GM23338 (cell line): ENCODE data around the gene NPIPB2. TPM values are rescaled to one million over a fixed set of nuclear protein-coding genes. Genes with fewer than 3 reads are reported as not detected.

ENCODE experiments used
- ATAC-seq: fragments of 200-7000 bp; cut with Tn5 transposase; 3 replicates; pipeline ENCODE4 v1.9.1; 2020
- DNase-seq: peaks from one replicate; pipeline ENCODE4 v3.0.0-alpha.2; 2015; ENCODE audit warnings: low spot score
- H2AFZ ChIP-seq: fragments of 200-600 bp; sonication (generic); 2 replicates; pipeline ENCODE4 v1.8.0; 2016; ENCODE audit warnings: antibody characterized with exemption, mild to moderate bottlenecking, moderate library complexity
- H3F3A ChIP-seq: fragments of 200-600 bp; sonication (generic); replicated peaks from 2 replicates; pipeline ENCODE4 v1.8.0; 2017; ENCODE audit warnings: antibody characterized with exemption, mixed run types, low read depth
- H3K27ac ChIP-seq: fragments of 200-600 bp; sonication (generic); 2 replicates; pipeline ENCODE4 v1.6.1; 2016; ENCODE audit warnings: low read depth
- H3K27me3 ChIP-seq: fragments of 200-600 bp; sonication (generic); 2 replicates; pipeline ENCODE4 v1.8.0; 2016; ENCODE audit warnings: mild to moderate bottlenecking, mixed run types, moderate library complexity; ENCODE audit not compliant: insufficient read depth
- H3K36me3 ChIP-seq: fragments of 200-600 bp; sonication (generic); 2 replicates; pipeline ENCODE4 v1.8.0; 2016; ENCODE audit warnings: mild to moderate bottlenecking; ENCODE audit not compliant: insufficient read depth
- H3K4me1 ChIP-seq: fragments of 200-600 bp; sonication (generic); 2 replicates; pipeline ENCODE4 v1.8.0; 2016; ENCODE audit warnings: mild to moderate bottlenecking, moderate library complexity; ENCODE audit not compliant: insufficient read depth
- H3K4me2 ChIP-seq: fragments of 200-600 bp; sonication (generic); 2 replicates; pipeline ENCODE4 v1.7.1; 2017; ENCODE audit warnings: mixed run types
- H3K4me3 ChIP-seq: fragments of 200-600 bp; sonication (generic); 2 replicates; pipeline ENCODE4 v1.6.1; 2016; ENCODE audit warnings: mixed run types
- H3K79me2 ChIP-seq: fragments of 200-600 bp; sonication (generic); replicated peaks from 2 replicates; pipeline ENCODE4 v1.8.0; 2017; ENCODE audit warnings: mild to moderate bottlenecking; ENCODE audit not compliant: insufficient read depth
- H3K9me2 ChIP-seq: fragments of 200-600 bp; sonication (generic); 2 replicates; pipeline ENCODE4 v1.8.0; 2017; ENCODE audit not compliant: insufficient read depth
- H4K20me1 ChIP-seq: fragments of 200-600 bp; sonication (generic); replicated peaks from 2 replicates; pipeline ENCODE4 v1.8.0; 2017; ENCODE audit warnings: mild to moderate bottlenecking; ENCODE audit not compliant: insufficient read depth
- H3K27ac Mint-ChIP-seq: 2 replicates; pipeline ENCODE4 v1.8.0; 2020; ENCODE audit warnings: inconsistent platforms, mild to moderate bottlenecking, moderate library complexity, mixed read lengths
- H3K27me3 Mint-ChIP-seq: 3 replicates; pipeline ENCODE4 v1.8.0; 2022; ENCODE audit warnings: low read depth, mild to moderate bottlenecking, moderate library complexity, mixed read lengths, inconsistent platforms; ENCODE audit not compliant: insufficient read depth, poor library complexity
- H3K36me3 Mint-ChIP-seq: 3 replicates; pipeline ENCODE4 v1.8.0; 2021; ENCODE audit warnings: low read depth, mild to moderate bottlenecking, inconsistent platforms, moderate library complexity, mixed read lengths
- H3K4me1 Mint-ChIP-seq: 3 replicates; pipeline ENCODE4 v1.8.0; 2020; ENCODE audit warnings: mild to moderate bottlenecking, inconsistent platforms, mixed read lengths
- H3K4me3 Mint-ChIP-seq: 3 replicates; pipeline ENCODE4 v1.8.0; 2021; ENCODE audit warnings: moderate library complexity, mild to moderate bottlenecking, inconsistent platforms, mixed read lengths
- H3K9me3 Mint-ChIP-seq: 3 replicates; pipeline ENCODE4 v1.8.0; 2020; ENCODE audit warnings: moderate library complexity, mild to moderate bottlenecking, inconsistent platforms, mixed read lengths
- CREB1 ChIP-seq: fragments of 250-450 bp; sonication (Bioruptor Pico); IDR thresholded peaks from 2 replicates; pipeline ENCODE4 v1.5.0; 2020; ENCODE audit warnings: low read depth, mild to moderate bottlenecking, moderate library complexity
- CTCF ChIP-seq, 2 experiments: fragments of 200-600 bp in 1 of 2; sonication (generic) in 1 of 2; conservative IDR thresholded peaks; 2 replicates each; pipeline versions ENCODE4 v1.5.1 to v1.6.1; 2016 to 2017; ENCODE audit warnings: antibody characterized with exemption in 2 of 2, low read depth in 2 of 2, mild to moderate bottlenecking in 2 of 2, moderate library complexity in 1 of 2
- ETS1 ChIP-seq: IDR thresholded peaks from 2 replicates; pipeline ENCODE4 v1.6.1; 2016; ENCODE audit warnings: antibody characterized with exemption
- EZH2phosphoT487 ChIP-seq: fragments of 200-600 bp; sonication (generic); IDR thresholded peaks from one replicate; pipeline ENCODE4 v1.8.1; 2018; ENCODE audit warnings: antibody characterized with exemption; ENCODE audit not compliant: unreplicated experiment
- POLR2AphosphoS5 ChIP-seq: IDR thresholded peaks from 2 replicates; pipeline ENCODE4 v1.6.1; 2016; ENCODE audit warnings: antibody characterized with exemption, low read depth
- REST ChIP-seq: IDR thresholded peaks from one replicate; pipeline ENCODE4 v1.6.1; 2018; ENCODE audit warnings: antibody characterized with exemption; ENCODE audit not compliant: unreplicated experiment
- STAT1 ChIP-seq: IDR thresholded peaks from one replicate; pipeline ENCODE4 v1.6.1; 2016; ENCODE audit warnings: antibody characterized with exemption; ENCODE audit not compliant: unreplicated experiment
- ZNF331 ChIP-seq: fragments of 250-450 bp; sonication (Bioruptor Pico); IDR thresholded peaks from 2 replicates; pipeline ENCODE4 v1.5.0; 2020; ENCODE audit warnings: low read depth, mild to moderate bottlenecking, moderate library complexity
- polyA plus RNA-seq: library from polyadenylated mRNA; unstranded; fragments of >200 nt; fragmentation: Nextera tagmentation; extraction: Ambion mirVana; gene quantifications from 2 replicates; pipeline ENCODE4 v1.2.1, GENCODE V29; 2016
- total RNA-seq: library from RNA; depleted of rRNA; stranded (reverse); fragments of >200 nt; shearing (Covaris generic); gene quantifications from 2 replicates; pipeline ENCODE4 v1.2.3, GENCODE V29; 2014

The NPIPB2 gene
- total and polyA plus RNA-seq, 2 experiments from 2014 or later = 1.0 to 6.8 TPM

- TF ChIP-seq CTCF (conservative IDR thresholded peaks at IDR 0.05; ENCODE audit: low read depth in 2 of 2) (no peak), EZH2phosphoT487 (no peak), CREB1 (CRISPR knock-in tag) (no peak), ZNF331 (no peak)
These were observed 46.6 kb upstream of the NPIPB2 start (continued) for GRCh38 chr16:11988258-11988978.

GRCh38 chr16:11986521-11987057, 44.7 kb upstream of the NPIPB2 start:
- no peaks in the 10 kb centered on the region for H3F3A ChIP-seq
- DNase-seq (no peak), ATAC-seq (no peak)
- H3K36me3 Mint-ChIP-seq = no peaks in the 10 kb centered on the region
- no peak overlapping the region for H3K27ac ChIP-seq
- H3K9me2 ChIP-seq = no peaks in the 10 kb centered on the region
- H2AFZ ChIP-seq = no peak overlapping the region
- H3K4me3 ChIP-seq = no peak overlapping the region
- H3K27me3 Mint-ChIP-seq = no peaks in the 10 kb centered on the region
- no peak overlapping the region for H3K4me2 ChIP-seq
- no peak overlapping the region for H3K4me3 Mint-ChIP-seq
- no peak for TF ChIP-seq POLR2AphosphoS5
- TF ChIP-seq STAT1 = no peak
- no peak for TF ChIP-seq CREB1 (CRISPR knock-in tag)
- TF ChIP-seq ETS1 = no peak
- TF ChIP-seq REST = no peak
- no peaks in the 10 kb centered on the region for H3K4me1 Mint-ChIP-seq
- H3K36me3 ChIP-seq = no peaks in the 10 kb centered on the region
- H4K20me1 ChIP-seq = no peaks in the 10 kb centered on the region
- no peaks in the 10 kb centered on the region for H3K9me3 Mint-ChIP-seq
- H3K27me3 ChIP-seq = no peaks in the 10 kb centered on the region
- no peaks in the 10 kb centered on the region; the same call in 1 of the 2 replicates for H3K79me2 ChIP-seq
- H3K27ac Mint-ChIP-seq = no peak overlapping the region
- no peaks in the 10 kb centered on the region for H3K4me1 ChIP-seq
